Lower lobe of right lung (tissue), 2 donors: ENCODE results near the gene SYNE2. TPM values are rescaled to one million over a fixed set of nuclear protein-coding genes. Genes with fewer than 3 reads are reported as not detected.

Source experiments
- ATAC-seq, 2 donors: fragments of 200-7000 bp; cut with Tn5 transposase; one replicate each; pipeline ENCODE4 v1.9.1; 2020 to 2022; ENCODE audit warnings: mild to moderate bottlenecking in 2 of 2, moderate library complexity in 2 of 2
- DNase-seq: peaks from one replicate; pipeline ENCODE4 v3.0.0-alpha.2; 2020
- H3K27ac ChIP-seq: fragments of 200-600 bp; one replicate; pipeline ENCODE4 v1.8.0; 2022
- H3K27me3 ChIP-seq: fragments of 200-600 bp; one replicate; pipeline ENCODE4 v1.8.0; 2022; ENCODE audit warnings: low read depth
- H3K36me3 ChIP-seq: fragments of 200-600 bp; one replicate; pipeline ENCODE4 v1.8.0; 2022; ENCODE audit warnings: mild to moderate bottlenecking
- H3K4me1 ChIP-seq: fragments of 200-600 bp; one replicate; pipeline ENCODE4 v1.8.0; 2022
- H3K4me3 ChIP-seq: fragments of 200-600 bp; one replicate; pipeline ENCODE4 v1.8.0; 2022; ENCODE audit warnings: mild to moderate bottlenecking
- H3K9me3 ChIP-seq: fragments of 200-600 bp; one replicate; pipeline ENCODE4 v1.8.0; 2022
- CTCF ChIP-seq: fragments of 200-600 bp; IDR thresholded peaks from one replicate; pipeline ENCODE4 v1.8.0; 2022; ENCODE audit warnings: antibody characterized with exemption, mild to moderate bottlenecking
- intact Hi-C: fragments of 100-400 bp; cut with DNase I; formaldehyde crosslinking; loops from one replicate; pipeline ENCODE4 v1.11.0; 2022
- total RNA-seq: library from RNA; stranded (reverse); fragmentation: NEBNext Ultra II Directional; extraction: Animal tissue kit (Norgen Biotek cat#: 25700); gene quantifications from one replicate; pipeline ENCODE4 v1.2.1, GENCODE V29; 2021
- donor health status: DM: no; HTN: yes; CAD: no; lungs with severe emphysema.

Gene SYNE2
- total RNA-seq, 1 donor from 2014 or later: 129 TPM

- Histone ChIP-seq H3K27me3 (no peaks in the 10 kb centered on the region), H3K4me3 (no peak overlapping the region), H3K9me3 (no peaks in the 10 kb centered on the region), H3K27ac (peak overlapping the region; percentile 54), H3K4me1 (peaks cover 72% of the 10 kb centered on the region), H3K36me3 (no peaks in the 10 kb centered on the region)
- DNase-seq (no peak), ATAC-seq (no peak)
- TF ChIP-seq CTCF: no peak
- intact Hi-C loops: no loop called here
Observed at GRCh38 chr14:63895510-63895909, 42.7 kb downstream of the SYNE2 start.

GRCh38 chr14:63896278-63896720 lies 43.5 kb downstream of the SYNE2 start:
- H3K4me3 ChIP-seq: no peak overlapping the region
- H3K27ac ChIP-seq: peak overlapping the region; percentile 54
- intact Hi-C loops: no loop called here
- peak; percentile 62 to 82 for ATAC-seq
- H3K27me3 ChIP-seq: no peaks in the 10 kb centered on the region
- no peaks in the 10 kb centered on the region for H3K36me3 ChIP-seq
- H3K4me1 ChIP-seq: peaks cover 72% of the 10 kb centered on the region
- no peaks in the 10 kb centered on the region for H3K9me3 ChIP-seq
- DNase-seq: no peak
- TF ChIP-seq CTCF: no peak

- ATAC-seq: no peak
- H3K27ac ChIP-seq: peak overlapping the region; percentile 46
- no peak overlapping the region for H3K4me3 ChIP-seq
- H3K27me3 ChIP-seq: no peaks in the 10 kb centered on the region
- intact Hi-C loops: no loop called here
- H3K36me3 ChIP-seq: no peaks in the 10 kb centered on the region
- DNase-seq: no peak
- H3K4me1 ChIP-seq: peaks cover 65% of the 10 kb centered on the region
- no peak for TF ChIP-seq CTCF
- H3K9me3 ChIP-seq: no peaks in the 10 kb centered on the region
Observed at GRCh38 chr14:63897721-63898163, 44.9 kb downstream of the SYNE2 start.

GRCh38 chr14:63899953-63900352 lies 47.1 kb downstream of the SYNE2 start:
- H3K4me1 ChIP-seq: peaks cover 48% of the 10 kb centered on the region
- H3K27me3 ChIP-seq: no peaks in the 10 kb centered on the region
- ATAC-seq (peak; percentile 25 to 58), DNase-seq (no peak)
- no peaks in the 10 kb centered on the region for H3K36me3 ChIP-seq
- no peak overlapping the region for H3K27ac ChIP-seq
- TF ChIP-seq CTCF: no peak
- no peaks in the 10 kb centered on the region for H3K9me3 ChIP-seq
- no peak overlapping the region for H3K4me3 ChIP-seq
- intact Hi-C loops: no loop called here

- Histone ChIP-seq H3K36me3 (no peaks in the 10 kb centered on the region), H3K4me1 (peaks cover 38% of the 10 kb centered on the region), H3K27me3 (no peaks in the 10 kb centered on the region), H3K9me3 (no peaks in the 10 kb centered on the region), H3K27ac (no peak overlapping the region), H3K4me3 (no peak overlapping the region)
- intact Hi-C loops: no loop called here
- ATAC-seq (peak; percentile 25 to 45), DNase-seq (no peak)
- TF ChIP-seq CTCF: no peak
Observed at GRCh38 chr14:63901434-63902085, 48.8 kb downstream of the SYNE2 start.
